Stimulated activated CD8-positive, alpha-beta memory T cell treated with anti-CD3 and anti-CD28 coated beads, Interleukin-15, amount 100 ng/mL, for 1 hour (primary cell): ENCODE results near the gene GTPBP6.
"Not testable (repeated sequence)": the region's sequence is repeated elsewhere in the genome, so short reads cannot be mapped to it uniquely, and the experiment has no call there.

Experiments used
- DNase-seq: peaks from one replicate; pipeline ENCODE4 v3.0.0-alpha.2; 2020; ENCODE audit warnings: low read depth

The GTPBP6 gene

GRCh38 chrX:317424-318067, 1.1 kb downstream of the GTPBP6 start:
- DNase-seq: no peak

DNA sequence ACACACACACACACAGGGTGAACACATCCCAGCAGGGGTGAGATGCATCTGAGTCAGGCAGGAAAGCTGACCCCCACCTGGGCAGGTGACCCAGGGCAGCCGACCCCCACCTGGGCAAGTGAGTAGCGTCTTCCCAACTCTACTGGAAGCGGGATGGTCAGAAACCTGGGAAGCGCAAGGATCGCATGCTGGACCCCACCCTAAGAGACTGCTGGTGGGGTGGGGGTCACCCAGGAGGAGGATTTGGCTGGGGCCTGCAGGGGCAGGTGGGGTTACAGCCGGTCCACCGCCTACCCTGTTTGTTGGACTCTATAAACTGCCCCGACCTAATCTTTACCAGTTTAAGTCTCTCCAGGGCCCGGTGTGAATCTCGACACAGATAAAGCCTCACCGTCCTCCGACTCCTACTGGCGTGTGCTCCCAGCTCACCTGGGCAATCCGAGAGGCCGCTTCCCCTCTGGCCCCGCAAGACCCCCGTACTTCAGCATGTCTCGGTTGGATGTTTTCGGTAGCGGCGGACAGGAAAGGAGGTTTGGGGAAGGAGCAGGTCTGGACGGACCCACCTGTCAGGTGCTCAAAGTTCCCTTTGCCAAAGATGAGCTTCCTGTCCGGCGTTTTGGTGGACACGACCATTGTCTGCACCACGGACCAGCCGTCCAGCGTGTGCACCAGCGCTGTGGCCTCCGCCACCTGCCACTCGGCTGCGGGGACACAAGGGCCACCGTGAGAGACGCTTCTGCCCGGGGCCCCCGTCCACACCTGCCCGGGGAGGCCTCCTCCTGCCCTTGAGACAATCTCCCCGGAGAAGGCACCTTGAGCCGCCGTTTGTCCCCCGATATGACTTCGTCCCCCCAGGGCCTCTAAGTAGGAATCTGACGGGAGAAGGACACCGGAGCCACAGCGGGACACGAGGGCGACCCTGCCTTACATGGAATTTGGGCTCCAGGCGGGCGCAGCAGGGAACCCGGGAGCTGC, 2.0 kb downstream of the GTPBP6 start:
- DNase-seq: no peak

DNA sequence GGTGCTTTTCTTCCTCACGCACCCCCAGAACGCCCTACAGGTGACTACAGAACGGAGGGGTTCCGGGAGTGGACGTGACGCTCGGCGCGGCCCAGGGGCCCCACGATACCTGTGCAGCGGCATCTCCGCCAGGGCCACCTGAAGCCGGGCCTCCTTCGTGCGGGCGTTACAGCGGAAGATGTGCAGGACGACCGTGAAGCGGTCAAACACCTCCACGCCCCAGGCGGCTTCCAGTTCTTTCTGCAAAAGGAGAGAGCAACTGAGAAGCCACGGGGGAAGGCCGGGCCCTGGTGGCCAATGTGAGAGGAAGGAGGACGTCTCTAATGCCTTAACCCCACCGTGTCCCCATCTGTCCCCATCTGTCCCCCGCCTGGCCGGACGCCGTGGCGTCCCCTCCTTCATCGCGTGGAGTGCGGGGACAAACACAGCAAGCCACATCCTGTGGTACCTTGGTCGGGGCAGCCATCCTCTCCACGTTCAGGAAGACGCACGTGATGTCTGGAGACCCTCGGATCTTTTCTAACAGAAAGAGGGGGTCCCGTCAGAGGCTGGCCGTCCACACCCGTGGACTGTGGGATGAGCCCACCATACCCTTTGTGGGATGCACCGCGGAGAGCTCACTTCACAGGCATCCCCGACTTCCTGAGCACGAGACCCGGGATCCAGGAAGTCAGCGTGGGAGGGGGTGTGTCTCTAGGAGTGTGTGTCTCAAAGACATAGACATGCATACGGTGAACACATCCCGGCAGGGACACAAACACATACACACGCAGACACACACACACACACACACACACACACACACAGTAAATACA, 3.6 kb downstream of the GTPBP6 start:
- no peak for DNase-seq

GRCh38 chrX:314049-314448, 4.5 kb downstream of the GTPBP6 start:
- no peak for DNase-seq

- no peak for DNase-seq
These were observed 5.0 kb downstream of the GTPBP6 start for GRCh38 chrX:313546-313945.

- DNase-seq: no peak
These were observed 5.8 kb downstream of the GTPBP6 start for GRCh38 chrX:312621-313331.

- no peak for DNase-seq
These were observed 7.2 kb downstream of the GTPBP6 start for GRCh38 chrX:311156-312129.

GRCh38 chrX:310621-311155, 7.9 kb downstream of the GTPBP6 start:
- DNase-seq: no peak

GRCh38 chrX:308821-309520, 9.6 kb downstream of the GTPBP6 start:
- no peak for DNase-seq

DNA sequence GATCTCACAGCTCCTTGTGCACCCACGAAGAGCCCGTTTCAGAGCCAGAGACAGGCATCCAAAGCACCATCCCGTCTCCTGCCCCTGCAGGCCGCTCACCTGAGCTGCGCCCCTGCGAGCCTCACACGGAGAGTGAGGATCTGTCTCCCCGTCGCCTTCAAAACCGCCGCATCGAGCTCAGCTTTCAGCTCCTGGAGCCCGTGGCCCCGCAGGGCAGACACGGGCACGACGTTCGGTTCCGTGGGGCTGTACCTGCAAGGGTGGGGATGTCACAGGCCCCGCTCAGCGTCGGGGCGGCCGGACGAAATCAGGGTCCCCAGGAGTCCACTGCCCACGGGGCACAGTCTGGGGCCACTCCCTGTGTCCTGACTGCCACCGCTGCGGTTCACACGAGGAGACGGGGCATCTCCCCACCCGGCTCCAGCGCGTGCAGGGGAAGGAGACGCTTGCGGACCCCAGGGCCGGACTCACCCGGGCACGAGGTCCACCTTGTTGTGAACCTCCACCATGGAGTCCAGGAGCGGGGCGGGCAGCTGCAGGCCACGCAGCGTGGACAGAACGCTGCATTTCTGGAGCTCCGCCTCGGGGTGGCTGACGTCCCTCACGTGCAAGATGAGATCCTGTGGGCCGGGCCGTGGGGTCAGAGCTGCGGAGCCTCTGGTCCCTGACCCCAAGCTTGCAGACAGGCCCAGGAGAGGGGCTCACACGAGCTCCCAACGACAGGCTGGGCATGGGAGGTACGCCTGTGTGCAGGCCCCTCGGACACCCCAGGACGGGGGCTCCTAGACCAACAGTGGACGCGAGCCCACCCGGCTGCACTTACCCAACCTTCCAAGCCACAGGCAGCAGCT, 11.1 kb downstream of the GTPBP6 start:
- DNase-seq: no peak

DNA sequence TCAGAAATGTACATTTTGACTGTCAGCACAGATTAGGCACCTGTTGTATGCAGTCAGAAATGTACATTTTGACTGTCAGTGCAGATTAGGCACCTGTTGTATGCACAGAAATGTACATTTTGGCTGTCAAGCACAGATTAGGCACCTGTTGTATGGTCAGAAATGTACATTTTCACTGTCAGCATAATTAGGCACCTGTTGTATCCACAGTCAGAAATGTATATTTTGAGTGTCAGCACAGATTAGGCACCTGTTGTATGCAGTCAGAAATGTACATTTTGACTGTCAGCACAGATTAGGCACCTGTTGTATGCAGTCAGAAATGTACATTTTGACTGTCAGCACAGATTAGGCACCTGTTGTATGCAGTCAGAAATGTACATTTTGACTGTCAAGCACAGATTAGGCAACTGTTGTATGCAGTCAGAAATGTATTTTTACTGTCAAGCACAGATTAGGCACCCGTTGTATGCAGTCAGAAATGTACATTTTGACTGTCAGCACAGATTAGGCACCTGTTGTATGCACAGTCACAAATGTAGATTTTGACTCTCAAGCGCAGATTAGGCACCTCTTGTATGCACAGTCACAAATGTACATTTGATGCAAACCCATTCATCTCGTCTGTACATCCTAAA, 11.9 kb downstream of the GTPBP6 start:
- DNase-seq: not testable (repeated sequence)

GRCh38 chrX:305781-306613, 12.6 kb downstream of the GTPBP6 start:
- DNase-seq: not testable (repeated sequence)

- DNase-seq: no peak
These were observed 15.6 kb downstream of the GTPBP6 start for GRCh38 chrX:302975-303374.

- no peak for DNase-seq
These were observed 18.3 kb downstream of the GTPBP6 start for GRCh38 chrX:300334-300733.

DNA sequence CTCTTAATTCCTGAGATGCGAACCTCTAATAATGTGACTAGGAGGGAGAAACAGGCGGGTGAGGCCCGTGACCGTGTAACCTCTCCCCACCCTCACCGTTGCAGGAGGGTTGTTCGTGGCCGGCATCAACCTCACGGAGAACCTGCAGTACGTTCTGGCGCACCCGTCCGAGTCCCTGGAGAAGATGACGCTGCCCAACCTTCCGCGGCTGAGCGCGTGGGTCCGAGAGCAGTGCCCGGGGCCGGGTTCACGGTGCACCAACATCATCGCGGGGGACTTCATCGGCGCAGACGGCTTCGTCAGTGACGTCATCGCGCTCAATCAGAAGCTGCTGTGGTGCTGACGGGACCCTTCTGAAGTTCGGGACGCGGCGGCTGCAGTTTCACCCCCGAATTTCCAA, 19.6 kb downstream of the GTPBP6 start:
- DNase-seq: no peak

GRCh38 chrX:295136-295535, 23.5 kb downstream of the GTPBP6 start:
- no peak for DNase-seq
